Measurements from ENCODE around the gene FUT2. TPM values are rescaled to one million over a fixed set of nuclear protein-coding genes. Genes with fewer than 3 reads are reported as not detected.

FUT2 gene
- total RNA-seq, 1 donor from 2014 or later = not detected

DNA sequence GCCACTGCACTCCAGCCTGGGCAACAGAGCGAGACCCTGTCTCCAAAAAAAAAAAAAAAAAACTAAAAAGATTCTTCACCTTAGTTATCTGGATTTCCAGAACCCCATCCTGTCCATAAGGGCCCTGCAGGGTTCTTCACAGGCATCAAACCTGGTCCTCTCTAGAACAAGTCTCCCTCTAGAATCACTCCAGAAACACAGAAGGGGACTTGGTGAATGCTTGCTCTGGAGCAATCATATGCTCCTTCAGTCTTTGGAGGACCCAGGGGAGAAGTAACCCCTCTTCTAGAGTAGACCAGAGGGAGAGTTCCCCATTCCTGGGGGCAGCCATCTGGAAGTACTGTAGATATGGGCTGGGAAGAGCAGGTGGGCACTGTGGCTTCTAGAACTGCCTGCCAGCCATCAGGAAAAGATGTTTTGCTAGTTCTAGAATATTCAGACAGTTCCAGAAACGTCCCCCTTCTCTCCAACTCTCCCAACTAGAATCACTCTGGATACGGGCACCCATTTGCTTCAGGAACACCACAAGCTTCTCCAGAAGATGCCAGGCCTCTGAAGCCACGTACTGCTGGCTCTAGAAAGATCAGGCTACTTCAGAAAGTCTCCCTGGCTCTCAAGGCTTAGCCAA is 53.9 kb downstream of the FUT2 start:
- DNase-seq (ENCODE audit: low read depth) = no peak

DNA sequence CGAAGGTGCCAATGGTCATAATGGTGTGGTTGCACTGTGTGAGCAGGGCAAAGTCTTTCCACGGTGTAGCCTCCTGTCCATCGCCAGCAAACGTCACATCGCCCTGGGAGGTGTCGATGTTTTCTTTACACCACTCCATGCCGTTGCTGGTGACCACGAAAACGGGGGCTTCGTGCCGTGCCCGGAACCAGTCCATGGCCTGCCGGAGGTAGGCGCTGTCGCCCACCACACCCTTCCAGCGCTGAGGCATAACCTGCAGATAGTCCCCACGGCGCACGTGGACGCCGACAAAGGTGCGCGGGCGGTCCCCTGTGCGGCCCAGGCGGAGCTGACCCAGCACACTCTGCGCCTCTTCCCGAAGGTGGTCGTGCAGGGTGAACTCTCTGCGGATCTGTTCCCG is 54.6 kb downstream of the FUT2 start:
- DNase-seq (ENCODE audit: low read depth) = no peak

DNA sequence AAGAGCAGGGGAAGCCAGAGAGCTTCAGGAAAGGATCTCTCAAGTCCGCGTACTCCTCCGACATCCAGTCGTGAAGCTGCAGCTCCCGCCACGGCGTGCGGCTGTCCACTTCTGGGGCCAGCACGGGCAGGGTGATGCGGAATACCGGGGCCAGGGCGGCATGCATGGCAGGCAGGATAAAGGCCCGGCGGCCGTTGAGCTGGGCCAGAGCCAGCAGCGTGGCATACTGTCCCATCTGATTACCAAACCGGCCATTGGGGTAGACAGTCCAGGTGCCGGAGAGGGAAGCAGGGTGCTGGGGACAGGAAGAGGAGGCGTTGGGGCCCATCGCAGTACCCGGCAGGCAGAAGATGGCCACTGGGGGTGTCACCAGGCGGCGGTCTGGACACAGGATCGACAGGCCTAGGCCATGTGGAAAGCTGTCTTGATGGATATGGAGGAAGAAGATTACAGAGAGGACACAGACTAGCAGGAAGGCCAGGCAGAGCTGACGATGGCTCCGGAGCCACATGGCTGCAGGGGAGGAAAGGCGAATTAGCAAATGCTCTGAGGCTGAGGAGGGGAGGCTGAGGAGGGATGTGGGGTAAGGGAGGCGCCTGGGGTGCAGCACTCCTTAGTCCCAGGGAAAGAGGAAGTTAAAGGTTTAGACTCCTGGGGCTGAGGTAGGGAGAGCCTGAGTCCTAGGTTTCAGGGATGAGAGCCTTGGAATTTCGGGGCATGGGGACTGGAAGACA is 55.2 kb downstream of the FUT2 start:
- DNase-seq (ENCODE audit: low read depth) = no peak

DNA sequence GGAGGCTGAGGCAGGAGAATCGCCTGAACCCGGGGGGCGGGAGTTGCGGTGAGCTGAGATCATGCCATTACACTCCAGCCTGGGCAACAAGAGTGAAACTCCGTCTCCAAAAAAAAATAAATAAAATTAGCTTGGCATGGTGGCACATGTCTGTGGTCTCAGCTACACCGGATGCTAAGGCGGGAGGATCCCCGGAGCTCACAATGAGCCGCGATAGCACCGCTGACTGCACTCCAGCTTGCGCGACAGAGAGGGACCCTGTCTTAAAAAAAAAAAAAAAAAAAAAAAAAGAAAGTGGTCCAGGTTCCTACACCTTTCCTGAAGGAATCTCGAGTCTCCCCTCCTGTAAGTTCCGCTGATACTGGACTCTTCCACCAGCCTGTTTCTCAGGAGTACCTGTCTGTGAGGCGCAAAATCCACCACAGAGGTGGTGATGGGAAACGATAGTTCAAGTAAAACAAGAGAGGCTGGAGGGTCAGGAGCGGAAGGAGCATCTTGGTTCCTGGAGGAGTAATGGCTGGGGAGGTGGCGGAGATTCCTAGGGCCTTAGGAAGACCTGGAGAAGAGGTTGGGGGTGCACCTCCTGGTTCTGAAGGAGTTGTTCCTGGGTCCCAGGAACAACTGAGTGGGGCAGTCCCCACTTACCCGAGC is 56.2 kb downstream of the FUT2 start:
- no peak for DNase-seq (ENCODE audit: low read depth)

DNA sequence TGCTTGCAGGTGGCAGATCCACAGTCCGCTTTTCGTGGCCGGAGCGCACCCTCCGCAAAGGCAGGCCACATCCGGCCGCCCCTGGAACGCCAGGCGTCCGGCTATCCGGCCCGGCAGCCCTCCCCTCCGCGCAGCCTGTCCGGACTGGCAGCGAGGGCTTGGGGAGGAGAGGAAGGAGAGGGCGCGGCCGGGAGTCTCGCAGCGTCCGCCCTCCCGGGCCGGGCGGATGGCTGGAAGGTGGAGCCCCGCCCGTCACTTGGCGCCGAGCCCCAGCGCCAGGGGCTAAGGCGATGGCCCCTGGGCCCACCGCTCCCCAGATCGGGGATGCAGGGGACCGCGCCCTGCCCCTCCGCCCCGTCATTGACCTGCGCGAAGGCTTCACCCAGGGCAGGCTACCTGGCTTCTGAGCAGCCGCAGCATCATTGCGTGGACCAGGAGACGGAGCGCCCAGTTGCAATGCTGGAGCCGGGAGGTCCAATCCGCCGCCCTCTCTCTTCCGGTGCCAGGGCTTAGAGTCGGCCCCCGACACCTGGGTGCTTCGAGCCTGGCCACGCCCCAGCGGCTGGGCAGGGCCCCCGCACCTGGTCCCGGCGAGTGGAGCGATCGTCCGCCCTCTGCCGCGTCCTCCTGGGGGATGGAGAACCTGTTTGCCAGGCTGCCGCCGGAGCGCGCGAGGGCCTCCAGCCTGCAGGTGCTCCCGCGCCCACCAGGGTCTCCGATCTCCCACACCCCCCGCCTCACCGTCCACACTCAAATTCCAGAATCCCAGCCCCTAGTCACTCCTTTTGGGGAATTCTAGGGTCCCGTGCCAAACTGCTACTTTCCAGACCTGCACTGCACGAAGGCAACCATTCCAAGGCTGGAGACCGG is 57.0 kb downstream of the FUT2 start, which contains the start of gene FUT1:
TSS of gene FUT1 (minus strand) at position 146 of the 870 bp plus-strand sequence. CDS start 1,360 bp downstream, outside the sequence.
- no peak for DNase-seq (ENCODE audit: low read depth)

DNA sequence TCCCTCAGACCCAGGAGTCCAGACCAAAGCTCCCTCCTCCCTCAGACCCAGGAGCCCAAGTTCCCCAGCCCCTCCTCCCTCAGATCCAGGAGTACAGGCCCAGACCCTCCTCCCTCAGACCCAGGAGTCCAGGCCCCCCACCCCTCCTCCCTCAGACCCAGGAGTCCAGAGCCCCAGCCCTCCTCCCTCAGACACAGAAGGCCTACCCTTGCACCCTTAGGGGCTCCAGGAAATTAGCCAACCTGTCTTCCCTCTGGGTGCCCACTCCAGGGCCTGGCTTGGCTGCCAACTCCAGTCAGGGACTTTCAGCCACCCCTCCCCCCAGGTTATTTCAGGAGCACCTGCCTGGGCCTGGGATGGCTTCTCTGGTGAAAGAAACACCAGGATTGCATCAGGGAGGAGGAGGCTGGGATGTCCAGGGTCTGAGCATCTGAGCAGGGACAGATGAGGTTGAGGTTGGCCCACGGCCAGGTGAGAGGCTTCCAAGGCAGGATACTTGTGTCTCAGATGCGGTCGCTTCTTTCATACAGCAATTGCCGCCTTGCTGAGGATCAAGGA is 59.4 kb downstream of the FUT2 start, which contains the start of gene FGF21:
TSS of gene FGF21 (plus strand) at position 441 of the 558 bp plus-strand sequence. CDS start 713 bp downstream, outside the sequence.
- no peak for DNase-seq (ENCODE audit: low read depth)

Other genes with a start within 250 kb of the FUT2 start
- gene GRWD1, start 250.0 kb upstream of the FUT2 start, total RNA-seq = 43.4 and 44.1 TPM in 2 replicates
- gene KCNJ14, start 240.4 kb upstream of the FUT2 start, total RNA-seq = 0.73 and 0.96 TPM in 2 replicates
- 50.8 and 60.6 TPM in 2 replicates for gene CYTH2, start 226.6 kb upstream of the FUT2 start, total RNA-seq
- gene LMTK3, start 184.1 kb upstream of the FUT2 start, total RNA-seq = 0.05 and 0.26 TPM in 2 replicates
- gene SULT2B1, start 143.8 kb upstream of the FUT2 start, total RNA-seq = not detected in 2 replicates
- gene SPACA4, start 89.2 kb upstream of the FUT2 start, total RNA-seq = not detected in 2 replicates
- gene FAM83E, start 80.9 kb upstream of the FUT2 start, total RNA-seq = 5.1 and 7.9 TPM in 2 replicates
- 1,744 and 2,296 TPM in 2 replicates for gene RPL18, start 76.8 kb upstream of the FUT2 start, total RNA-seq
- 11.0 and 16.5 TPM in 2 replicates for gene SPHK2, start 76.5 kb upstream of the FUT2 start, total RNA-seq
- gene DBP, start 58.6 kb upstream of the FUT2 start, total RNA-seq = 6.9 and 17.0 TPM in 2 replicates
- 1.5 and 2.0 TPM in 2 replicates for gene CA11, start 49.8 kb upstream of the FUT2 start, total RNA-seq
- gene NTN5, start 23.0 kb upstream of the FUT2 start, total RNA-seq = 0.08 and 0.42 TPM in 2 replicates
- 8.7 and 16.2 TPM in 2 replicates for gene MAMSTR, start 23.8 kb downstream of the FUT2 start, total RNA-seq
- 0.05 TPM in 2 replicates for gene RASIP1, start 44.6 kb downstream of the FUT2 start, total RNA-seq
- 0.08 TPM in 1 of 2 replicates, not detected in the other for gene IZUMO1, start 50.9 kb downstream of the FUT2 start, total RNA-seq
- gene FUT1, start 56.7 kb downstream of the FUT2 start, total RNA-seq = 0.03 and 0.05 TPM in 2 replicates
- not detected in 2 replicates for gene FGF21, start 59.6 kb downstream of the FUT2 start, total RNA-seq
- 29.7 and 34.1 TPM in 2 replicates for gene BCAT2, start 115.1 kb downstream of the FUT2 start, total RNA-seq
- gene HSD17B14, start 140.5 kb downstream of the FUT2 start, total RNA-seq = 0.59 TPM in 1 of 2 replicates, not detected in the other
- 25.5 and 29.5 TPM in 2 replicates for gene PLEKHA4, start 172.6 kb downstream of the FUT2 start, total RNA-seq
- gene PPP1R15A, start 176.4 kb downstream of the FUT2 start, total RNA-seq = 62.2 and 81.7 TPM in 2 replicates
- gene TULP2, start 202.8 kb downstream of the FUT2 start, total RNA-seq = not detected in 2 replicates
- gene NUCB1, start 204.3 kb downstream of the FUT2 start, total RNA-seq = 178 and 199 TPM in 2 replicates
- gene DHDH, start 237.7 kb downstream of the FUT2 start, total RNA-seq = 0.32 TPM in 1 of 2 replicates, not detected in the other

All from myocyte (in vitro differentiated cells).